Karpas-422 (cell line): Measurements from ENCODE around the gene HSPA1A. TPM values are rescaled to one million over a fixed set of nuclear protein-coding genes. Genes with fewer than 3 reads are reported as not detected.
A peak's percentile ranks its signal among the peaks of the same experiment; 100 is the strongest.
"Not testable (repeated sequence)": the region's sequence is repeated elsewhere in the genome, so short reads cannot be mapped to it uniquely, and the experiment has no call there.

Experiments
- DNase-seq: peaks from one replicate; pipeline ENCODE4 v3.0.0-alpha.2; 2015
- H2AFZ ChIP-seq: fragments of 200-600 bp; sonication (generic); 2 replicates; pipeline ENCODE4 v1.6.1; 2014; ENCODE audit warnings: antibody characterized with exemption, low read length, mixed read lengths
- H3K27ac ChIP-seq: fragments of 200-600 bp; sonication (generic); 2 replicates; pipeline ENCODE4 v1.5.1; 2014; ENCODE audit warnings: mild to moderate bottlenecking, low read length, moderate library complexity
- H3K27me3 ChIP-seq: fragments of 200-600 bp; sonication (generic); 2 replicates; pipeline ENCODE4 v1.6.1; 2014; ENCODE audit warnings: low read length, mixed read lengths
- H3K36me3 ChIP-seq: fragments of 200-600 bp; sonication (generic); 2 replicates; pipeline ENCODE4 v1.6.1; 2014; ENCODE audit warnings: low read length, mixed read lengths; ENCODE audit not compliant: insufficient read depth
- H3K4me1 ChIP-seq: fragments of 200-600 bp; sonication (generic); 2 replicates; pipeline ENCODE4 v1.6.1; 2014; ENCODE audit warnings: mild to moderate bottlenecking, low read length, mixed read lengths
- H3K4me2 ChIP-seq: fragments of 200-600 bp; sonication (generic); 2 replicates; pipeline ENCODE4 v1.6.1; 2014; ENCODE audit warnings: low read length, low read depth, mild to moderate bottlenecking; ENCODE audit not compliant: poor library complexity, severe bottlenecking
- H3K4me3 ChIP-seq: fragments of 200-600 bp; sonication (generic); 2 replicates; pipeline ENCODE4 v1.5.1; 2014; ENCODE audit warnings: mild to moderate bottlenecking, antibody characterized with exemption, low read length, mixed read lengths
- H3K79me2 ChIP-seq: fragments of 200-600 bp; sonication (generic); 2 replicates; pipeline ENCODE4 v1.6.1; 2014; ENCODE audit warnings: mild to moderate bottlenecking, low read length, mixed read lengths
- H3K9ac ChIP-seq: fragments of 200-600 bp; sonication (generic); 2 replicates; pipeline ENCODE4 v1.6.0; 2014; ENCODE audit warnings: low read length
- H3K9me2 ChIP-seq: fragments of 200-600 bp; sonication (generic), shearing (Covaris generic); replicated peaks from 2 replicates; pipeline ENCODE4 v1.6.0; 2014; ENCODE audit warnings: mild to moderate bottlenecking, low read length, moderate library complexity; ENCODE audit not compliant: insufficient read depth
- H3K9me3 ChIP-seq: fragments of 300-700, 200-600 bp; sonication (generic); 2 replicates; pipeline ENCODE4 v1.6.1; 2014; ENCODE audit warnings: low read length, mixed read lengths
- H4K20me1 ChIP-seq: fragments of 200-600 bp; sonication (generic); 2 replicates; pipeline ENCODE4 v1.6.1; 2014; ENCODE audit warnings: mild to moderate bottlenecking, antibody characterized with exemption, low read length, low read depth; ENCODE audit not compliant: insufficient read depth
- total RNA-seq: library from RNA; depleted of rRNA; stranded (reverse); fragments of >200 nt; shearing (Covaris generic); gene quantifications from 2 replicates; pipeline ENCODE4 v1.2.3, GENCODE V29; 2014; ENCODE audit warnings: low replicate concordance

The HSPA1A gene
- total RNA-seq, 1 experiment from 2014 or later, result not detected

- Histone ChIP-seq H3K27me3 (no peaks in the 10 kb centered on the region), H3K4me3 (no peak overlapping the region), H3K36me3 (peaks cover 14% of the 10 kb centered on the region), H3K9ac (no peak overlapping the region), H3K27ac (no peak overlapping the region), H3K79me2 (peaks cover 38% of the 10 kb centered on the region), H3K4me2 (no peak overlapping the region), H3K9me3 (no peaks in the 10 kb centered on the region), H3K4me1 (peaks cover 44% of the 10 kb centered on the region), H2AFZ (no peak overlapping the region), H4K20me1 (no peaks in the 10 kb centered on the region), H3K9me2 (no peaks in the 10 kb centered on the region)
- peak; percentile 81 for DNase-seq
Measured at GRCh38 chr6:31791324-31792089, 23.8 kb upstream of the HSPA1A start.

DNA sequence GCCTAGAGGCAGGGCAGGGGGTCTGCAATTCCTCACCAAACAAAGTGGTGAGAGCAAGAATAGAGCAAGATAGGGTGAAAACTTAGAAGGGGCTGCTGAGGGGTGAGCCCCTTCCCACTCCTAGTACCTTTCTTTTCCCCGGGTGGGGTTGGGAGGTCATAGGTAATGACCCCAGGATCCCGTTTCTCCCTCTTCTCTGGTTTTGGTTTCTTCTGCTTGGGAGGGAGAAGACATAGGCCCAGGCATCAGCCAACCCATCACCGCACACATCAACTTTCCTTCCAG is 23.3 kb upstream of the HSPA1A start:
- peaks cover 44% of the 10 kb centered on the region for H3K4me1 ChIP-seq
- H3K9me2 ChIP-seq, result no peaks in the 10 kb centered on the region
- H4K20me1 ChIP-seq, result no peaks in the 10 kb centered on the region
- no peaks in the 10 kb centered on the region for H3K27me3 ChIP-seq
- H3K9me3 ChIP-seq, result no peaks in the 10 kb centered on the region
- no peak for DNase-seq
- H3K4me3 ChIP-seq, result no peak overlapping the region
- H3K27ac ChIP-seq, result no peak overlapping the region
- no peak overlapping the region for H2AFZ ChIP-seq
- H3K79me2 ChIP-seq, result peaks cover 38% of the 10 kb centered on the region
- peaks cover 14% of the 10 kb centered on the region; the same call in 1 of the 2 replicates for H3K36me3 ChIP-seq
- no peak overlapping the region for H3K9ac ChIP-seq
- H3K4me2 ChIP-seq, result no peak overlapping the region

- H3K36me3 ChIP-seq, result peaks cover 14% of the 10 kb centered on the region; the same call in 1 of the 2 replicates
- H3K27me3 ChIP-seq, result no peaks in the 10 kb centered on the region
- H3K4me3 ChIP-seq, result no peak overlapping the region
- H3K4me1 ChIP-seq, result peaks cover 44% of the 10 kb centered on the region
- no peaks in the 10 kb centered on the region for H3K9me2 ChIP-seq
- no peak overlapping the region for H2AFZ ChIP-seq
- no peaks in the 10 kb centered on the region for H3K9me3 ChIP-seq
- peaks cover 38% of the 10 kb centered on the region for H3K79me2 ChIP-seq
- H4K20me1 ChIP-seq, result no peaks in the 10 kb centered on the region
- H3K9ac ChIP-seq, result no peak overlapping the region; the same call in 1 of the 2 replicates
- H3K4me2 ChIP-seq, result no peak overlapping the region
- DNase-seq, result no peak
- no peak overlapping the region for H3K27ac ChIP-seq
Measured at GRCh38 chr6:31792761-31793171, 22.6 kb upstream of the HSPA1A start.

GRCh38 chr6:31793927-31794245 is 21.5 kb upstream of the HSPA1A start:
- H3K9me2 ChIP-seq, H4K20me1 ChIP-seq, H3K9me3 ChIP-seq, H2AFZ ChIP-seq, H3K27me3 ChIP-seq, DNase-seq: not testable (repeated sequence)
- peak overlapping the region; percentile 80 for H3K4me2 ChIP-seq
- H3K4me1 ChIP-seq, result peaks cover 43% of the 10 kb centered on the region
- peak overlapping the region; percentile 95 for H3K4me3 ChIP-seq
- peaks cover 38% of the 10 kb centered on the region for H3K79me2 ChIP-seq
- H3K27ac ChIP-seq, result peak overlapping the region; percentile 73
- peak overlapping the region; percentile 98 for H3K9ac ChIP-seq
- H3K36me3 ChIP-seq, result peaks cover 13% of the 10 kb centered on the region; the same call in 1 of the 2 replicates

GRCh38 chr6:31794294-31794865 is 21.0 kb upstream of the HSPA1A start:
- Histone ChIP-seq H2AFZ (0 out of 2 replicates have a peak overlapping the region, but pooled peaks have one; percentile 7), H4K20me1 (no peaks in the 10 kb centered on the region), H3K4me2 (peak overlapping the region; percentile 80), H3K4me1 (peaks cover 38% of the 10 kb centered on the region), H3K27ac (peak overlapping the region; percentile 73), H3K36me3 (peaks cover 9% of the 10 kb centered on the region; the same call in 1 of the 2 replicates), H3K79me2 (peaks cover 33% of the 10 kb centered on the region), H3K4me3 (peak overlapping the region; percentile 95), H3K9me3 (no peaks in the 10 kb centered on the region), H3K9ac (peak overlapping the region; percentile 98), H3K27me3 (no peaks in the 10 kb centered on the region), H3K9me2 (no peaks in the 10 kb centered on the region)
- peak; percentile 66 for DNase-seq

DNA sequence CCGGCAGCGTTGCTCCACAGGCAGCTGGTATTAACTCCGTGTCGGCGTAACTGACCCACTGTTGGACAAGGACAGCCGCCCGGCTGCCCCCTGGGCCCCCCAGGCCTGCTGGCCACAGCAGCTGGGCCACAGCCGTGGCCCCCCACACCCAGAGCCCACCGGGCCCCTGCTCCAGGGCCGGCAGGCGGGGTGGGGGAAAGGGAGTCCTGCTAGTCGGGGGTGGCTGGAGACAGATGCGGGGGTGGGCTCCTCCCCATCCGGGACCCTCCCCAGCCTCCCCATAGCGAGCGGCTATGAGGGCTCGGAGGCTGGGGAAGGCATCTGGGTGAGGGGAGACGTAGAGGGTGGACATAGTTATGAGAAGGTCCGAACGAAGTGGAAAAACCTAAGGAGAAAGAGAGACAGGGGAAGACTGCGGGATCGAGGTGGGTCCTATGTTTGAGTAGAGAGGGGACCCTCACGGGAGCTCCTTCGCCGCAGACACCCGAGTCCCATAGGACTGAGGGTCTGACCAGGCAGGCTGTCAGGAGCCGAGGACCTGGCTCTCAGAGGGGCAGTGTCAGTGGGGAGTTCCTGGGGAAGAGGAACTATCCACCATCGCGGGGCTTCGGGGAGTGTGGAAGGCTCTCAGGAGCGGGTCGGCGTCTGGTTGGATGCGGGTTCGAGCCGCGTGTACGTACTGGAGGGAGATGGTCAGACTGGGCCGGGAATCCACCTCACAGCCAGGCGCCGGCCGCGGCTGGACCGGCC is 20.3 kb upstream of the HSPA1A start:
- H3K4me3 ChIP-seq, result peak overlapping the region; percentile 95
- peak overlapping the region; percentile 80 for H3K4me2 ChIP-seq
- 0 out of 2 replicates have a peak overlapping the region, but pooled peaks have one; percentile 7 for H2AFZ ChIP-seq
- peaks cover 33% of the 10 kb centered on the region for H3K79me2 ChIP-seq
- peaks cover 7% of the 10 kb centered on the region; the same call in 1 of the 2 replicates for H3K36me3 ChIP-seq
- H3K27ac ChIP-seq, result peak overlapping the region; percentile 73
- H3K4me1 ChIP-seq, result peaks cover 33% of the 10 kb centered on the region
- no peaks in the 10 kb centered on the region for H3K9me2 ChIP-seq
- no peaks in the 10 kb centered on the region for H3K27me3 ChIP-seq
- H3K9me3 ChIP-seq, result no peaks in the 10 kb centered on the region
- H3K9ac ChIP-seq, result peak overlapping the region; percentile 98
- DNase-seq, result no peak
- no peaks in the 10 kb centered on the region for H4K20me1 ChIP-seq

DNA sequence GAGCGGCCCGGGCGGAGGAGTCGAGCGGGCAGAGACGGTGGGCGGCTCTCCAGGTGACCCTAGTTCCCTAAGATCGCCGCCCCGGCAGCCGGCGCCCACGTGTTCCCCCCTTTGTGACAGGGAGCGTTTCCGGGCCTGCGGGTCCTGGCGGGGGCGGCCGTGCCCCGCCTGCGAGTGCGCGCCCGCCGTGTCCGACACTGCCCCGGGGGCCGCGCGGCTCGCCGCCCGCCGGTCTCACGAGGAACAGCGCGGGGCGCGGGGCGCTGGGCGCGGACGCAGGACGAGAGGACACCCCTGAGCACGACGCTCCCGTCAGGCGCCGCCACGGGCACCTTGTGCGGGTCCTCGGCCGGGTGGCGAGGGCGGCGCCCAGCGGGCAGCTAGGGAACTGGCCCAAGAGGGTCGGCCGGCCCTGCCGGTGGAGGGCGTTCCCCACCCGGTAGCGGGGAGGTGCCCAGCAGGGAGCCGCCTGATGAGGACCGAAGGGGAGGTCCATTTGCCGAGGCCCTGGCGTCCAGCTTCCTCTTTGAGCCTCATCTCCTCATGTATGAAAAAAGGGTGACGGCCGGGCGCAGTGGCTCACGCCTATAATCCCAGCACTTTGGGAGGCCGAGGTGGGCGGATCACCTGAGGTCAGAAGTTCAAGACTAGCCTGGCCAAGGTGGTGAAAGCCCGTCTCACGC is 19.6 kb upstream of the HSPA1A start, which contains the start of gene VARS1:
TSS of gene VARS1 (minus strand) at position 137 of the 683 bp plus-strand sequence. CDS start 535 bp downstream, outside the sequence.
- H3K27ac ChIP-seq, result peak within 1 kb of the TSS; percentile 73
- H3K4me1 ChIP-seq, result peaks cover 26% of the 10 kb centered on the region
- peak within 1 kb of the TSS; percentile 61; the same call in 1 of the 2 replicates for H2AFZ ChIP-seq
- peak within 1 kb of the TSS; percentile 98 for H3K9ac ChIP-seq
- H3K9me3 ChIP-seq, result no peaks in the 10 kb centered on the region
- no peaks in the 10 kb centered on the region for H4K20me1 ChIP-seq
- H3K36me3 ChIP-seq, result peaks cover 1% of the 10 kb centered on the region; the same call in 1 of the 2 replicates
- DNase-seq, result peak; percentile 95
- H3K4me3 ChIP-seq, result peak within 1 kb of the TSS; percentile 95
- no peaks in the 10 kb centered on the region for H3K27me3 ChIP-seq
- H3K9me2 ChIP-seq, result no peaks in the 10 kb centered on the region
- H3K79me2 ChIP-seq, result peaks cover 30% of the 10 kb centered on the region
- peak within 1 kb of the TSS; percentile 80 for H3K4me2 ChIP-seq
